ENCODE results near the gene ZNF383. TPM values are rescaled to one million over a fixed set of nuclear protein-coding genes. Genes with fewer than 3 reads are reported as not detected.
"Not testable (repeated sequence)": the region's sequence is repeated elsewhere in the genome, so short reads cannot be mapped to it uniquely, and the experiment has no call there.

Gene ZNF383
- total and polyA plus RNA-seq, 2 donors (not counting 1 experiment from before 2014, with no cell fraction given) = 7.9 to 42.2 TPM

- 5% methylated on average over 26 of the region's 30 CpGs for WGBS (ENCODE audit: insufficient coverage)
- Mint-ChIP-seq H3K4me1 (peaks cover 3% of the 10 kb centered on the region), H3K27ac (no peak within 1 kb of the TSS), H3K4me3 (no peak within 1 kb of the TSS), H3K27me3 (no peaks in the 10 kb centered on the region), H3K9me3 (ENCODE audit: insufficient read depth) (peaks cover 8% of the 10 kb centered on the region)
- Histone ChIP-seq H3K9ac (ENCODE audit: low read length) (peak within 1 kb of the TSS; percentile 85), H3K27me3 (replicated peaks in 1 of 4; ENCODE audit: control extremely low read depth in 1 of 4, control insufficient read depth in 3 of 4, insufficient read depth in 4 of 4, low read length in 3 of 4) (no peaks in the 10 kb centered on the region), H3K9me3 (ENCODE audit: control extremely low read depth in 1 of 3, control insufficient read depth in 2 of 3, insufficient read depth in 1 of 3, low read length in 2 of 3) (peaks cover 5 to 18% (median 6%) of the 10 kb centered on the region in 3 donors), H3K36me3 (replicated peaks in 1 of 2; ENCODE audit: control extremely low read depth in 1 of 2, control insufficient read depth in 1 of 2, extremely low read depth in 1 of 2, insufficient read depth in 2 of 2, low read length in 1 of 2) (peaks cover 13 to 22% of the 10 kb centered on the region in 2 experiments), H3K4me3 (ENCODE audit: control extremely low read depth in 1 of 5, extremely low read depth in 1 of 5, insufficient read depth in 1 of 5, low read depth in 2 of 5, low read length in 4 of 5) (peak within 1 kb of the TSS; percentile 72 to 96 (median 82)), H3K79me2 (ENCODE audit: control insufficient read depth, insufficient read depth, low read length) (peaks cover 28% of the 10 kb centered on the region), H3K4me1 (ENCODE audit: control insufficient read depth in 2 of 2, insufficient read depth in 2 of 2, low read length in 2 of 2) (peaks cover 5 to 7% of the 10 kb centered on the region in 2 donors), H2AFZ (ENCODE audit: insufficient read depth, low read depth, low read length, poor library complexity, severe bottlenecking) (peak within 1 kb of the TSS; percentile 94), H4K20me1 (ENCODE audit: control insufficient read depth, insufficient read depth, low read length, poor library complexity, severe bottlenecking) (no peaks in the 10 kb centered on the region), H3K27ac (ENCODE audit: low read length in 2 of 2) (peak within 1 kb of the TSS; percentile 70 to 89), H3K4me2 (replicated peaks; ENCODE audit: low read depth, low read length, poor library complexity, severe bottlenecking) (peak within 1 kb of the TSS; percentile 72)
- peak; percentile 100 for ATAC-seq (ENCODE audit: low read depth)
- ChIA-PET CTCF (interaction anchor here (0.5 to 2.3 kb wide), 5 partner anchors 37 to 862 kb away, joined by 3 to 9 read pairs (median 4); partner anchors contain the start of genes ZNF383 and ZNF420), POLR2A (interaction anchor here (0.8 kb wide), 2 partner anchors 45 to 95 kb away, joined by 3 to 4 read pairs; partner anchors contain the start of genes ZNF383 and ZNF420)
- TF ChIP-seq EZH2 (IDR thresholded peaks at IDR 0.05; ENCODE audit: borderline replicate concordance, insufficient read depth, low read depth, low read length, poor library complexity, severe bottlenecking) (no peak), CTCF (IDR thresholded peaks at IDR 0.05) (peak; percentile 23)
- intact Hi-C loops (cut with micrococcal nuclease) = loop anchor here (1.0 to 5.0 kb wide), 12 partner anchors 38 to 644 kb away; partner anchors contain the start of genes ZNF260, ZNF345, ZNF420 and ZNF527
- DNase-seq = peak; percentile 96
Measured at GRCh38 chr19:37172368-37173366, 45.3 kb upstream of the ZNF383 start, which contains the start of gene ZNF585A. Gene ZNF585A (minus strand): TSS chr19:37172695. CDS start chr19:37169910, 2,785 bp downstream.

- H4K20me1 ChIP-seq (ENCODE audit: control insufficient read depth, insufficient read depth, low read length, poor library complexity, severe bottlenecking); POLR2A ChIA-PET; H3K27me3 ChIP-seq (replicated peaks in 1 of 4; ENCODE audit: control extremely low read depth in 1 of 4, control insufficient read depth in 3 of 4, insufficient read depth in 4 of 4, low read length in 3 of 4); ATAC-seq (ENCODE audit: low read depth); CTCF ChIA-PET; H3K79me2 ChIP-seq (ENCODE audit: control insufficient read depth, insufficient read depth, low read length); H3K27ac ChIP-seq (ENCODE audit: low read length in 2 of 2); H3K4me1 ChIP-seq (ENCODE audit: control insufficient read depth in 2 of 2, insufficient read depth in 2 of 2, low read length in 2 of 2); H3K27ac Mint-ChIP-seq; H3K4me3 ChIP-seq (ENCODE audit: control extremely low read depth in 1 of 5, extremely low read depth in 1 of 5, insufficient read depth in 1 of 5, low read depth in 2 of 5, low read length in 4 of 5); H3K27me3 Mint-ChIP-seq; intact Hi-C loops (cut with micrococcal nuclease); DNase-seq; H3K4me1 Mint-ChIP-seq; H3K4me2 ChIP-seq (replicated peaks; ENCODE audit: low read depth, low read length, poor library complexity, severe bottlenecking); H3K4me3 Mint-ChIP-seq; H2AFZ ChIP-seq (ENCODE audit: insufficient read depth, low read depth, low read length, poor library complexity, severe bottlenecking); H3K9ac ChIP-seq (ENCODE audit: low read length): not testable (repeated sequence)
- peaks cover 23% of the 10 kb centered on the region for H3K9me3 Mint-ChIP-seq (ENCODE audit: insufficient read depth)
- Histone ChIP-seq H3K36me3 (replicated peaks in 1 of 2; ENCODE audit: control extremely low read depth in 1 of 2, control insufficient read depth in 1 of 2, extremely low read depth in 1 of 2, insufficient read depth in 2 of 2, low read length in 1 of 2) (peaks cover 3 to 30% of the 10 kb centered on the region in 2 experiments), H3K9me3 (ENCODE audit: control extremely low read depth in 1 of 3, control insufficient read depth in 2 of 3, insufficient read depth in 1 of 3, low read length in 2 of 3) (peaks cover 8 to 66% (median 54%) of the 10 kb centered on the region in 3 donors)
- no CpG with 5 or more reads among the region's 4 CpGs for WGBS (ENCODE audit: insufficient coverage)
Measured at GRCh38 chr19:37186071-37186470, 31.9 kb upstream of the ZNF383 start.

GRCh38 chr19:37195248-37195647 lies 22.8 kb upstream of the ZNF383 start:
- intact Hi-C loops (cut with micrococcal nuclease); H3K27ac ChIP-seq (ENCODE audit: low read length in 2 of 2); ATAC-seq (ENCODE audit: low read depth); H3K4me3 ChIP-seq (ENCODE audit: control extremely low read depth in 1 of 5, extremely low read depth in 1 of 5, insufficient read depth in 1 of 5, low read depth in 2 of 5, low read length in 4 of 5); H3K4me2 ChIP-seq (replicated peaks; ENCODE audit: low read depth, low read length, poor library complexity, severe bottlenecking); H3K4me1 Mint-ChIP-seq; H3K27me3 Mint-ChIP-seq; DNase-seq; H3K27ac Mint-ChIP-seq; H3K9ac ChIP-seq (ENCODE audit: low read length); H3K79me2 ChIP-seq (ENCODE audit: control insufficient read depth, insufficient read depth, low read length); H4K20me1 ChIP-seq (ENCODE audit: control insufficient read depth, insufficient read depth, low read length, poor library complexity, severe bottlenecking); H2AFZ ChIP-seq (ENCODE audit: insufficient read depth, low read depth, low read length, poor library complexity, severe bottlenecking); H3K4me1 ChIP-seq (ENCODE audit: control insufficient read depth in 2 of 2, insufficient read depth in 2 of 2, low read length in 2 of 2); H3K4me3 Mint-ChIP-seq; POLR2A ChIA-PET; H3K9me3 Mint-ChIP-seq (ENCODE audit: insufficient read depth); H3K27me3 ChIP-seq (replicated peaks in 1 of 4; ENCODE audit: control extremely low read depth in 1 of 4, control insufficient read depth in 3 of 4, insufficient read depth in 4 of 4, low read length in 3 of 4): not testable (repeated sequence)
- CTCF ChIA-PET = interaction anchor here (0.6 kb wide), 1 partner anchor 290 kb away, joined by 3 read pairs; no protein-coding TSS in a partner anchor
- Histone ChIP-seq H3K9me3 (ENCODE audit: control extremely low read depth in 1 of 3, control insufficient read depth in 2 of 3, insufficient read depth in 1 of 3, low read length in 2 of 3) (peaks cover 4 to 48% (median 5%) of the 10 kb centered on the region in 3 donors), H3K36me3 (replicated peaks in 1 of 2; ENCODE audit: control extremely low read depth in 1 of 2, control insufficient read depth in 1 of 2, extremely low read depth in 1 of 2, insufficient read depth in 2 of 2, low read length in 1 of 2) (peaks cover 6 to 30% of the 10 kb centered on the region in 2 experiments)
- 100% methylated on average over 1 of the region's 4 CpGs for WGBS (ENCODE audit: insufficient coverage)

Measured in B cell (primary cell).